ENCODE results near the gene ODC1.

- no peak for TF ChIP-seq POLR2AphosphoS5 (IDR thresholded peaks at IDR 0.05)
- TF ChIP-seq CTCF (IDR thresholded peaks at IDR 0.05): no peak
- no peak for TF ChIP-seq POLR2A (IDR thresholded peaks at IDR 0.05; ENCODE audit: low read depth)
Measured at GRCh38 chr2:10475811-10476660, 27.9 kb upstream of the ODC1 start.

Data from esophagus muscularis mucosa (tissue), 3 donors.